GM12865 (cell line): ENCODE data around the gene RBM44.
"Not testable (repeated sequence)": the region's sequence is repeated elsewhere in the genome, so short reads cannot be mapped to it uniquely, and the experiment has no call there.

Experiments
- DNase-seq: peaks from one replicate; pipeline ENCODE4 v3.0.0; 2010; ENCODE audit warnings: low read depth
- H3K4me3 ChIP-seq: 2 replicates; pipeline ENCODE4 v1.5.1; 2011; ENCODE audit warnings: mild to moderate bottlenecking, low read depth, low read length, control low read depth
- CTCF ChIP-seq: IDR thresholded peaks from 2 replicates; pipeline ENCODE4 v1.5.1; 2011; ENCODE audit warnings: low read length, control low read depth, low read depth, inconsistent platforms; ENCODE audit not compliant: insufficient read depth; ENCODE audit errors: missing control alignments

Gene RBM44

GRCh38 chr2:237779521-237779920, 19.1 kb upstream of the RBM44 start:
- no peak overlapping the region for H3K4me3 ChIP-seq
- TF ChIP-seq CTCF = no peak
- no peak for DNase-seq

- no peak for TF ChIP-seq CTCF
- DNase-seq = no peak
- no peak overlapping the region for H3K4me3 ChIP-seq
Measured at GRCh38 chr2:237782181-237782580, 16.4 kb upstream of the RBM44 start.

- not testable (repeated sequence) for DNase-seq, H3K4me3 ChIP-seq
Measured at GRCh38 chr2:237783678-237784077, 14.9 kb upstream of the RBM44 start.

GRCh38 chr2:237786936-237787335, 11.6 kb upstream of the RBM44 start:
- no peak for TF ChIP-seq CTCF
- no peak for DNase-seq
- no peak overlapping the region for H3K4me3 ChIP-seq

GRCh38 chr2:237790353-237790752, 8.2 kb upstream of the RBM44 start:
- TF ChIP-seq CTCF = no peak
- DNase-seq = no peak
- no peak overlapping the region for H3K4me3 ChIP-seq

GRCh38 chr2:237791977-237792727, 6.4 kb upstream of the RBM44 start:
- no peak for TF ChIP-seq CTCF
- no peak overlapping the region for H3K4me3 ChIP-seq
- no peak for DNase-seq

GRCh38 chr2:237797253-237797652, 1.3 kb upstream of the RBM44 start:
- H3K4me3 ChIP-seq = no peak overlapping the region
- DNase-seq = no peak
- no peak for TF ChIP-seq CTCF
